HG03103 (cell line): ENCODE data around the gene RAET1E.
"Not testable (repeated sequence)": the region's sequence is repeated elsewhere in the genome, so short reads cannot be mapped to it uniquely, and the experiment has no call there.

Source experiments
- ATAC-seq: cut with Tn5 transposase; IDR thresholded peaks from one replicate; pipeline ENCODE4 v1.9.1; 2021; ENCODE audit warnings: low read depth; ENCODE audit not compliant: unreplicated experiment

The RAET1E gene

DNA sequence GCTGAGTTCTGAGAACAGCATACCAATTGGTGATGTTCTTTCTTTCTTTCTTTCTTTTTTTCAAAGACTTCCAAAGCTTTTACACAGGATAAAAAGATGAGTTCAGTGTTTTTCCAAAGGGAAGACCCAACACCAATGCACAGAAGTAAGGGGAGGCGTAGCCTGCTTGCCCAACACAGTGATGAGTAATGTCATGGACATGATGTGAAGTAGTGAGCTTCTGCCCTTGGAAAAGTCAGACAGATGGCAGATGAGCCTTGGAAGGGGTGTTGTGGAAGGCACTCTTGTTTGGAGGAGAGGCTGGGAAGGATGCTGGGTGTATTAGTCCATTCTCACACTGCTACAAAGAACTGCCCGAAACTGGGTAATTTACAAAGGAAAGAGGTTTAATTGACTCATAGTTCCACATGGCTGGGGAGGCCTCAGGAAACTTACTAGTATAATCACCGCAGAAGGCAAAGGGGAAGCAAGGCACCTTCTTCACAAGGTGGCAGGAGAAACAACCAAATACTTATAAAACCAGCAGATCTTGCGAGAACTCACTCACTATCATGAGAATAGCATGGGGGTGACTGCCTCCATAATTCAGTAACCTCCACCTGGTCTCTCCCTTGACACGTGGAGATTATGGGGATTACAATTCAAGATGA, 46.3 kb downstream of the RAET1E start:
- no peak for ATAC-seq

- ATAC-seq = not testable (repeated sequence)
These were observed 49.6 kb downstream of the RAET1E start for GRCh38 chr6:149848343-149848742.
